Activated T-cell treated with anti-CD3 and anti-CD28 coated beads for 4 hours (primary cell): ENCODE data around the gene CHCHD6.
"Not testable (repeated sequence)": the region's sequence is repeated elsewhere in the genome, so short reads cannot be mapped to it uniquely, and the experiment has no call there.

Source experiments
- DNase-seq: peaks from one replicate; pipeline ENCODE4 v3.0.0-alpha.2; 2020

Gene CHCHD6

DNA sequence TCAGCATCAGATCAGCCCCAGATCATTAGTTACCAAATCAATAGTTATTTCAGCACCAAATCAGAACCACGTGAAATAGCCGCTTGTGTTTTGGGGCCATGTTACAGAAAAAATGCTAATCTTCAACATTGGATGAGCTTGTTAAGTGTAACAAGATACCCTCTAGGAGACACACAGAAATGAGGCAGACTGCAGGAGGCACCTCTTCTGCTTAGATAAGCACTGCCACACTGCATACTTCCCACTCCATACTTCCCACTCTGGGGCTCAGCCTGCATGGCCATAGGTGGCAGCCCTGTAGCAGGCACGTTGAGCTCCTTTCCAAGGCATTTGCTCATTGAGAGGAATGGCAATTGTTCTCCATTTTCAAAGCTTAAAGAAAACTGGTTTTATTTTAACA is 73.3 kb downstream of the CHCHD6 start:
- DNase-seq = no peak

DNA sequence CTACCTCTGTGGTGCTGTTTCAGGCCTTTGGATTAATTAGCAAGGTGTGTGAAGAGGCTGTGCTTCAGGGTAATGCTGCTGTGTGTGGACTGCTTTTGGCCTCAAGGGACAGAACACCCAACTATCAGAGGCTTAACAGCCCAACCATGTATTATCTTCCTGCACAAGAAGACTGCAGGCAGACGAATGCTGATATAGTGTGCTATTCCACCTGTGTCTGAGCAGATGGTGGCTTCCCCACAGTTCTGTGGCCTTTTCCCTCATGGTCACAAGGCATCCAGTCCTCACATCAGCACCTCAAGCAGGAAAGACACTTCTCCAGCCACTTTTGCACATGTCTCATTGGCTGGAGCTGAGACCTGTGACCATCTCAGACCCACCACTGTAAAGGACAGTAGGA is 76.6 kb downstream of the CHCHD6 start:
- DNase-seq = no peak

- DNase-seq = no peak
Observed at GRCh38 chr3:126781406-126781805, 77.4 kb downstream of the CHCHD6 start.

DNA sequence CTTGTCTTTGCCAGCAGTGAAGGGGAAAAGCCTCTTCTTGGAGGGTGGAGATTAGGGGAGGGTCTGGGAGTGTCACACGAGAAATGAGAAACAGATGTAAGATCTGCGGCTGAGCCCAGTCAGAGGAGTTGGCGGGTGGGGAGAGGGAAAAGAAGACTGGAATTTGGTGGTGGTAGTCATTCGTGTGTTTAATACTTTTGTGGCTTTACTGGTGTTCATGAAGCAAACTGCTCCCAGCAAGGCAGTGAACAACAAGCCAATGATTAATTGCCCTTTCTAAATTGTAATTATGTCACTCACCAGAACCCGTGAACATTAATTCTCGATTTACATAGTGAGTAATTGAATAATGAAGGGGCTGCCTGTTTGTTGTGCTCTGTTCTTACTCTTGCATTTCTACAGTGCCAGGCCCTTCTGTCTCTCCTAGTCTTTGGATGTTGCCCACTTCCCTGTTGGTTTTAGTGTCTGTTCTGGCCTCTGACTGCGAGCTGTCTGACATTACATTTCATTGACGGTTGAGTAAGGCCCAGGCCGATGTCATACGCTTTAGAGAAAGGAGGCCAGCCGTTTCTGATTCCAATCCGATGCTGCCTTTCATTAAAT is 78.0 kb downstream of the CHCHD6 start:
- DNase-seq = no peak

- DNase-seq = no peak
Observed at GRCh38 chr3:126782536-126782935, 78.5 kb downstream of the CHCHD6 start.

DNA sequence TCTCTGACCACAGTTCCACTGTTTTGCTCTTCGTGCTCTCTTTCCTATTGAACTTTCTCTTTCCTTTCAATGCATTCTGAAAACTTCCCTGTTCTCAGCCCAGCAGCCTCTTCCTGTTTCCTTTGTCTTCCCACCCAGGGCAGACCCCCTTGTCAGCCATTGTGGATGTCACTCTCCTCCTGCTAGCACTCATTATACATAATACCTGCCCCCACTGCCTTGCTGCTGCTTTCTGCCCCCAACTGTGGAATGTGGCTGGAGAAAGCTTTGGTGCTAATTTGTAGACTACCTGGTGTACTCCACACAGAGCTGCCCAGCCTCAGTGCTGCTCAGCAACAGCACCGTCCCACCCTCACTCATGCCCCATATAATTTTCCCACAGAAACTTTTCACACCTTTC is 80.2 kb downstream of the CHCHD6 start:
- DNase-seq = no peak

DNA sequence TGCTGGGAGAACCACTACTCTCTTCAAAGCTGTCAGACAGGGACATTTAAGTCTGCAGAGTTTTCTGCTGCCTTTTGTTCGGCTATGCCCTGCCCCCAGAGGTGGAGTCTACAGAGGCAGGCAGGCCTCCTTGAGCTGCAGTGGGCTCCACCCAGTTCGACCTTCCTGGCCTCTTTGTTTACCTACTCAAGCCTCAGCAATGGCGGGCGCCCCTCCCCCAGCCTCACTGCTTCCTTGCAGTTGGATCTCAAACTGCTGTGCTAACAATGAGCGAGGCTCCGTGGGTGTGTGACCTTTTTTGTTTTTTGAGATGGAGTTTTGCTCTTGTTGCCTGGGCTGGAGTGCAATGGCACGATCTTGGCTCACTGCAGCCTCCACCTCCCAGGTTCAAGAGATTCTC is 87.3 kb downstream of the CHCHD6 start:
- not testable (repeated sequence) for DNase-seq

GRCh38 chr3:126792998-126793397 is 89.0 kb downstream of the CHCHD6 start:
- no peak for DNase-seq

- no peak for DNase-seq
Observed at GRCh38 chr3:126797563-126797962, 93.5 kb downstream of the CHCHD6 start.

- no peak for DNase-seq
Observed at GRCh38 chr3:126798521-126798920, 94.5 kb downstream of the CHCHD6 start.

DNA sequence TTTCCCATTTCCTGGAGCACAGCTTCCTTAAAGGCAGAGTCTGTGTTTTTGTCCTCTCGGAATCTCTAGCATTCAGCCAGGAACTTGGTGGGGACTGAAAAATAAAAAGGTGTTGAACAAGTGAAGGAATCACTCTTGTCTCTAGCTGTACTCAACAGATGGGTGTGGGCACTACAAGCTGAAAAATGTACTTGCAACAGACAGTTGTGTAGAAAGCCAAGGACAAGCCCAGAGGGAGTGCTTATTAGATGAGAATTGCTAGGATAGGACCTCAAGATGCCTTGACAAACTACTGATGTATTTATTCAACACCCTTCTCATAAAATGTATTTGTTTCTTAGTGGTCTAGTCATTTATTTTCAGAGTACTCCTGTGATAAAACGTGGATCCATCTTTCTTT is 95.1 kb downstream of the CHCHD6 start:
- DNase-seq = no peak

GRCh38 chr3:126801312-126801711 is 97.3 kb downstream of the CHCHD6 start:
- not testable (repeated sequence) for DNase-seq

GRCh38 chr3:126807795-126808194 is 103.8 kb downstream of the CHCHD6 start:
- no peak for DNase-seq

GRCh38 chr3:126811530-126811929 is 107.5 kb downstream of the CHCHD6 start:
- DNase-seq = no peak

DNA sequence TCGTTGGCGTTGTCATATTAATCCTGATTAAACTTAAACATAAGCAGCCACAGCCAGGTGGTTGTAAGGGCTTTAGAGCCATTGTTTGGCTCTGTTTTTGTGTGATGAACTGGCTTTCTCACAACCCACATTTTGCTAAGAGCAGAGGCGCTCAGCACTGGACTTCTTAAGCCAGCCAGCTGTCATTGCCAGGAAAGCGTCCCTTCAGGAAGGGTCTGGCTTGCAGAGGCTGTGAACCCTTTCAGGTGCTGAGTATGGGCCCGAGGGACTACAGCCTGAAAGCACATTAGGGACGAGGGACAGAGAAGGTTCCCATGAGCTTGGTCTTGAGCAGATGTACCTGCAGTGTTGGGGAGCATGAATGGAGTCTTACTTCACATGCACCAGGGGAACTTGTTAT is 112.3 kb downstream of the CHCHD6 start:
- DNase-seq = no peak

DNA sequence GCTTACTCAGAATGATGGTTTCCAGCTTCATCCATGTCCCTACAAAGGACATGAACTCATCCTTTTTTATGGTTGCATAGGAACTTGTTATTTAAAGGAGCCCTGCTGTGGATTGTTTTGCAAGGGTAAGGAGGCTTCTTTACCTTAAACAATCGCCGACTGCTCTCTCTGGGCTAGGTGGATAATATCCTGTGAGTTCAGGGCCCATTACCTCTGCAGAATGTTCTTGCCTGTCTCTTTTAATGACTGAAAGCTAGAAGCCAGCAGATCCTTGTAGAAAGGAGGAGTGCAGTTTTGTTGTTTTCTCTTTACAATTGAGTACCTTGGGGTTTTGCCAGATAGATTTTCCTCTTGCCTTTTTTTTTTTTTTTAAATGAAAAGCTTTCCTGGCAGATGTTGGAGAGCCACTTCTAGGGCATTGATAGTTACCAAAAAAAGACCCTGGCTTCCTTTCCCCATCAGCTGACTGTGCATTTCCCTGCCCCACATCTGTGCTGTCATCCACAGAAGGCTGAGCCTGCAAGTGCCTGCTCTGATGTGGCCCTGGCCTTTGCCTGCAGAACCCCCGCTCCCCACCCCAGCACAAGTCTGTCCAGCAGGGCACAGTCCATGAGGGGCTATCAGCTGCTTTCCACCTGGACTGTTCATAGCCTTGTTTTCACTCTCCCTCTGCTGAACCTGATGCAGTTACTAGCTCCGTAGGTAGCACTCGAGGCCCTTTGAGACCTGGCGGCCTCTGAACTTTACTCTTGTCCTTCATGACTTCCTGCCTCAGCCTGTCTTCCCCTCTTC is 113.1 kb downstream of the CHCHD6 start:
- DNase-seq = no peak

- DNase-seq = no peak
Observed at GRCh38 chr3:126817781-126818180, 113.7 kb downstream of the CHCHD6 start.

GRCh38 chr3:126818400-126819095 is 114.5 kb downstream of the CHCHD6 start:
- no peak for DNase-seq

DNA sequence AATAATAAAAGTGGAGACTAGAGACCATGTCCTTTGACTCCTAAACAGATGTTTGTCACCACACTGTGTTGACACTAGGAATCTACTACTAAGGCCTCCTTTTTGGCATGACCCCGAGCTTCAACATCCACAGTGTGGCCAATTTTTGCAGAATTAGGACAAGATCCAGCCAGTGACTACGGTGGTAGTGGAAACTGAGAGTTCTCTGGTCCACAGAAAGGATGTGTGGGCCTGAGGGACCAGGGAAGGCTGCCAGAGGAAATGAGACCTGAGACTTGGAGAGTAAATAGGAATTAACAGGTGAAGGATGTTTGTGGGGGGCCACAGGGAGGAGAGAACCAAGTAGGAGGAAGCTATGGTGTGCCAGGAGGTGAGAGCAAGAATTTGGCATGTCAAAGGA is 122.7 kb downstream of the CHCHD6 start:
- no peak for DNase-seq

DNA sequence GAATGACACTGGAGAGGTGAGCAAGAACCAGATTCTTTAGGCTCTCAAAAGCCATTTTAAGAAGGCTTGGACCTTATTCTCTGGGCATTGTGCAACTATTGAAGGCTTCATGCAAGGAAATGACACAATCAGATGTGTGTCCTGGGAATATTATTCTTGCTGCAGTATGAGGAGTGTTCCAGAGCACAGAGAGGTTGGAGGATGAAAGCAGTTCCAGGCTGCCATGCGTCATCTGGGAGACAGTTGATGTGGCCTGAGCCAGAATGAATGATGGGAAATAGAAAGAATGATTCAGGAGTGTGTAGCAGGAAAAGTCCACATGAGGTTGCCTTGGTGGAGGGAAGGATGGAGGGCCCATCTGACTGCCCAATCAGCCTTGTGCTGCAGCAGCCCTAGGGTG is 123.1 kb downstream of the CHCHD6 start:
- no peak for DNase-seq

- no peak for DNase-seq
Observed at GRCh38 chr3:126828306-126828705, 124.3 kb downstream of the CHCHD6 start.

- no peak for DNase-seq
Observed at GRCh38 chr3:126832933-126833332, 128.9 kb downstream of the CHCHD6 start.

DNA sequence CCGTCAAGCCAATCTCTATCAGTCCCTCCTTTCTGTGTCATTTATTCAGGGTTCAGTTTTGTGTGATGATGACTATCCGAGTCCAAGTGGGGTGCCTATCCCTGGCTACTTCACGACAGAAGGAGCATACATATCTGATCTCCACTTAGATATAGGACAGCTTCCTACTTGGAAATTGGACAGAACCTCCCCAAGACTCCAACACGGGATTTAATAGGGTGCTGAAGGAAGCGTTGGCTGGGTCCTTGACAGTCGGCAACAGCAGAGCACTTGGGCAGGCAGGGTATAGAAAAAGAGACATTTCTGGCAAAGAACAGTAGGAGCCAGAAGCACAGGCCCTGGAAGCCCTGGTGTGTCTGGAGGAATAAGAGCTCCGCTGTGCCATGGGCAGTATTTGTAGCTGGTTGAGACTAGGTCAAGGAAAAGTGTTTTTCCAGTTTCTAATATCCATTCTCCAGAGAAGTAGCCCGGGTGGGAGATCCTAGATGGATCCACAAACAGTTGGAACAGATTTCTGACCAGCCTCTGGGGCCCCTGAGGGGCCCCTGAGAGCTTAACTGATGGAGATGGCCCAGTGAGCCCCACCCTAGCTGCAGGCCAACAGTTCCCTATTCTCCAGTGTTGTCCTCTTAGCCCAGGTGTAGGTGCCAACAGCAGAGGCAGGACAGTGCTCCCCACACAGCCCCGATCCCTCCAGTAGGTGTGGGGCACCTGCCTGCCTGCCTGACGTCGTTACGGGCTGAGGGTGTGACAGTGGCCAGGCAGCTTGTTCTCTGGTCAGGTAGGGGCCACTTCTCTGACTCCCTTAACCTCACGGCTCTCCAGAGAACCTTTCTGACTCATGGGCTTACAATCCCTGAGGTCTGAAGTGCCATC is 130.8 kb downstream of the CHCHD6 start:
- DNase-seq = no peak
